ENCODE measurements around the gene EXD3.

The EXD3 gene

DNA sequence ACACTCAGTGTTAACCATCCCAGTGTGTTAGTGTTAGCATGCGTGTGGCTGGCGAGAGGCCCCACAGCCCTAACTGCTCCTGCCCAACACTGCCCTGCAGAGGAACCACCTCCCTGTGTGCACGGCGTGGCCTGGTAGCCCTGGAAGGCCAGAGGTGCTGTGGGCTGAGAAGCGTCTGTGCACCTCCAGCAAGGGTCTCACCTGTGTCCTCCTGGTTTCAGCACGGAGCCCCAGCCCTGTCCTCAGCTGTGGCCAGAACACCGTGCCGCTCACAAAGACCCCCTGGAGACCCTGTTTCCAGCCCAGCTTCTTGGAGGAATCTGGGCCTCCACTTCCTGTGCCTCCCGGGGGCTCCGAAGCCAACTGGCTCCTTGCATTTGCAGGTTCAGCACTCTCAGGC lies 64.8 kb downstream of the EXD3 start:
- no peak overlapping the region for H3K4me3 ChIP-seq (ENCODE audit: low read length)
- TF ChIP-seq, protein P1, sequence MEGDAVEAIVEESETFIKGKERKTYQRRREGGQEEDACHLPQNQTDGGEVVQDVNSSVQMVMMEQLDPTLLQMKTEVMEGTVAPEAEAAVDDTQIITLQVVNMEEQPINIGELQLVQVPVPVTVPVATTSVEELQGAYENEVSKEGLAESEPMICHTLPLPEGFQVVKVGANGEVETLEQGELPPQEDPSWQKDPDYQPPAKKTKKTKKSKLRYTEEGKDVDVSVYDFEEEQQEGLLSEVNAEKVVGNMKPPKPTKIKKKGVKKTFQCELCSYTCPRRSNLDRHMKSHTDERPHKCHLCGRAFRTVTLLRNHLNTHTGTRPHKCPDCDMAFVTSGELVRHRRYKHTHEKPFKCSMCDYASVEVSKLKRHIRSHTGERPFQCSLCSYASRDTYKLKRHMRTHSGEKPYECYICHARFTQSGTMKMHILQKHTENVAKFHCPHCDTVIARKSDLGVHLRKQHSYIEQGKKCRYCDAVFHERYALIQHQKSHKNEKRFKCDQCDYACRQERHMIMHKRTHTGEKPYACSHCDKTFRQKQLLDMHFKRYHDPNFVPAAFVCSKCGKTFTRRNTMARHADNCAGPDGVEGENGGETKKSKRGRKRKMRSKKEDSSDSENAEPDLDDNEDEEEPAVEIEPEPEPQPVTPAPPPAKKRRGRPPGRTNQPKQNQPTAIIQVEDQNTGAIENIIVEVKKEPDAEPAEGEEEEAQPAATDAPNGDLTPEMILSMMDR (conservative IDR thresholded peaks at IDR 0.05; ENCODE audit: low read length), result no peak
- no peak for DNase-seq (ENCODE audit: low read depth)

DNA sequence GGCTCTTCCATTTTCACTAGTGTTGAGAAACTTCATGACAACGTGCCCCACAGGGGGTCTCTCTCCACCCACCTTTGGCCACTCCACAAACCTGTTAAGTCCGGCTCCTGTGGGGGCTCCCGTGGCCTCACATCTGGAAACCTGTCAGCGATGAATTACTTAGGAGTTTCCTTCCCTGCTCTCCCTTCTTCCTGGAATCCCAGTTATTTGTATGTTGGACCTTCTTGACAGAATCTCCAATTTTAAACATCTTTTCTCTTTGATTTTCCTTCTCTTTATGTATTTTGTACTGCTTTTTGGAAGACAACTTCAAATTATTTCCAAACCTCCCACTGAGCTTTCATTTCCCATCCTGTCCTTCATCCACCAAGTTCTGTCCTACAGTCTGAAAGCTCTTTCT lies 65.8 kb downstream of the EXD3 start:
- no peak for DNase-seq (ENCODE audit: low read depth)
- TF ChIP-seq, protein P1 (conservative IDR thresholded peaks at IDR 0.05; ENCODE audit: low read length), result no peak

DNA sequence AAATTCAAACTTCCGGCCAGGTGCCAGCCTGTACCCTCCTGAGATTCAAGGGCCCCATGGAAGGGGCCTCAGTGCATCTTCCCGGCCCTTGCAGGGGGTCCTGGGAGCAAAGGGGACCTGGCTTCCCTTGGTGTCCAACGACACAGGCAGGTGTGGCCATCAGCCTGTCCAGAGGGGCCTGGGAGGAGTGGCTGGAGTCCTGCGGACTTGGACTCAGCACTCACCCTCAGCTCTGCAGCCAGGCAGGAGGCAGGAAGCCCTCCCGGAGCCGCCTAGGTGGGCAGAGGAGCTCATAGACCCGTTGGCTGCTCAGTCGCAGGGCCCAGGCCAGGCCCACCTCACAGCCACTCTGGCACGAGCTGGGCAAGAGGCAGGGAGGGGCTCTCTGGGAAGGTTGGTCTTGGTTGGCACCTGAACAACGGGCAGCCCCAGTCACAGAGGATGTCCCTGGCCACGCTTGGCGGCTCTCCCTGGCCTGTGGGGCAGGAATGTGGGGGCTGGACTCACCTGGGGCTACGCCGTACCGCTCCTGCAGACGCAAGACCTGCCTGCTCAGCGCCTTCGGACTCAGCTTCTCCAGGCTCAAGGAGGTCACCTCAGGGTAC lies 67.1 kb downstream of the EXD3 start:
- TF ChIP-seq, protein P1 (conservative IDR thresholded peaks at IDR 0.05; ENCODE audit: low read length), result no peak
- DNase-seq (ENCODE audit: low read depth), result no peak
- no peak overlapping the region for H3K4me3 ChIP-seq (ENCODE audit: low read length)

More for the DNA sequence above, 65.8 kb downstream of the EXD3 start:
- no peak overlapping the region for H3K4me3 ChIP-seq (ENCODE audit: low read length)

DNA sequence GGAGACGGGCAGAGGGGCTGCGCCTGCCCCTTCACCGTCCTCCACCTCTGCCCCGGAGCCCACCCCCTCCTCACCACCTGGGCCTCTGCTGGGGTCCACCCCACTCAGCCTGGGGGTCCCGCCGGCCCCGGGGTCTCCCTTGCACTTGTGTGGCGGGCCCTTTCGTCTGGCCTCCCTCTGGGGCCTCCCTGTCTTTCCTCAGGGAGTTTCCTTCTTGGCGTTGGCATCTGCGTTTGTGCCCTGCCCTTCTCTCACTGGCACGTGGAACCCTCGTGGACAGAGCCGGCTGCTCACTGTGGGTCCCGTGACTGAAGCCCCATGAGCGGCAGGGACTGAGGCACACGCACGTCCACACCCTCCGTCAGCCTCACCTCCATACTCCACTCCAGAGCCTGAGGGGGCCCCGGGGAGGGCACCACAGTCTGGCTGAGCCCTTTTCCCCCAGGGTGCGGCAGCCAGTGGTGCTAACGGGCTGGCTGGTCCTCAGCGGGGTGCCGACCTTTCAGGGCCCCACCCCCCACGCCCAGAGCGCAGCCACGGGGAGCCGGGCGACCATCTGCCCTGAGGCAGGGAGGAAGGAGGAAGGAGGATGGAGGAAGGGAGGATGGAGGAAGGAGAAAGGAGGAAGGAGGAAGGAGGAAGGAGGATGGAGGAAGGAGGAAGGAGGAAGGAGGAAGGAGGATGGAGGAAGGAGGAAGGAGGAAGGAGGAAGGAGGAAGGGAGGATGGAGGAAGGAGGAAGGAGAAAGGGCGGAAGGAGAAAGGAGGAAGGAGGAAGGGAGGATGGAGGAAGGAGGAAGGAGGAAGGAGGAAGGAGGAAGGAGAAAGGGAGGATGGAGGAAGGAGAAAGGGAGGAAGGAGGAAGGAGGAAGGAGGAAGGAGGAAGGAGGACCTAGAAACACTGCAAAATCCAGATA lies 67.9 kb downstream of the EXD3 start:
- no peak for DNase-seq (ENCODE audit: low read depth)
- TF ChIP-seq, protein P1 (conservative IDR thresholded peaks at IDR 0.05; ENCODE audit: low read length), result no peak
- no peak overlapping the region for H3K4me3 ChIP-seq (ENCODE audit: low read length)

DNA sequence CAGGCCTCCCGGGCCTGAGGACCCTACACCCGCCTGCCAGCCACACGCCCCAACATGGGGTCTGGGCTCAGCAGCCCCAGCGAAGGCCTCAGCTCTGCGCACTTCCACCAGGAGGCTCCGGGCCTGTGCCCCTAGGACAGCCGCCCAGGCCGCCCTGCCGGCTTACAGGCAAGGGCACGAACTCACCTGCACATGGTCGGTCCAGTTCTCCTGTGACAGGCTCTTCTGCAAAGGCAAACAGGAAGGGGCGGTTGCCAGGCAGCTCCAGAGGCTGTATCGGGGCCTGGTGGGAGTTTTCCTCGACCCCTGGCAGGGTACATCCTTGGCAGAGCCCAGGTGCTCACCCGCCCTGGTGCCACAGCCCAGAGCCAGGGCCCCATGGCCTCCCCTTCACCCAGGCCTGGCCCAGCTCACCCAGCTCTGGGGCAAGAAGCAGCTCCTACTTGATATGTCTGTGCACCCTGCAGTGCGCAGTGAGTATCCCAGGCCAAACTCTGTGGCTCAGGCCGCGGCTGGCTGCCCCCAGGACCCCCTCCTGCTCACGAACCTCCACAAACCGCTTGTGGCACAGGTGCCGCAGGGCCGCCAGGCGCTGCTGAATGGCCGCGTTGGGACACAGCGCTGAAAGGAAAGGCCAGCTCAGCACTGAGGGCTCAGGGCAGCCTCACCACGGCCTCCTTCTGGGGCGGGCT lies 68.7 kb downstream of the EXD3 start:
- H3K4me3 ChIP-seq (ENCODE audit: low read length), result no peak overlapping the region
- TF ChIP-seq, protein P1 (conservative IDR thresholded peaks at IDR 0.05; ENCODE audit: low read length), result no peak
- no peak for DNase-seq (ENCODE audit: low read depth)

DNA sequence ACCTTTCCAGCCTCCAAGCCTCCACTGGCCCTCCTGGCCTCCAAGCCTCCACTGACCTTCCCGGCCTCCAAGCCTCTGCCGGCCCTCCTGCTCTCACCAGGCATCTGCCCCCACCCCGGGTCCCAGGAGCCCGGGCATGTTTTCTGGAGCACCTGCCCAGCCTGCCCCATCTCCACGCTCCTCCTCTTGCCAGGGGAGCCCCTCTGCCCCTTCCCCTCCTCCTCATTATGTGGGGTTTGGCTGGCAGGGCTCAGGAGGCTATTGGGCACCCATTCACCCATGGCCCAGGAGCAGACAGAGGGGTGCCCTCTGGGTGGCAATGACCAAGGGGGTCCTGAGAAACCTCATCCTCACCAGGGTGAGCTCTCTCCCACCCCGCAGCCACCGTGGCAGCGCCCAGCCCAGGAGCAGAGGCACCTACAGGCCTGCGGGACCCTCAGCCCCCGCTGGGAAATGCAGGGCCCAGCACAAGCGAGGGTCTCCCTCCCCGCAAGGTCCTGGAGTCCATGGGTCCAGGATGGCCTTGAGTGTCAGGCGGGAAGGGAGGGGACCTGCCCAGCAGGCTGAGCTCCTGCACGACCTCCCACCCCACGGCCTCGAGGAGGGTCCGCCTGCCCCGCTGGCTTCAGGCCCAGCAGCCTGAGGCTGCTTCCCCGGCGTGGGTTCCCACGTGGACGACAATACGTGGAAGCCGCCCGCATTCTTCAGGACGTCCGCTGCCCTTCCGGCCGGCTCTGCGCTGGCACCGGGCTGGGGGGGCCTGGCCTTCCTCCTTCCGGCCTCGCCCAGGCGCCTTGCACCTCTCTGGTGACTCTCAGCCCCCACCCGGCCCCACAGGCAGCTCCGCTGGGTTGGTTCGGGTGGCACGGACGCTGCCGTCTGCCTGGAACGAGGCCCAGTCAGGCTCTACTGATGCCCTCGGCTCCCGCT lies 69.5 kb downstream of the EXD3 start:
- TF ChIP-seq, protein P1 (conservative IDR thresholded peaks at IDR 0.05; ENCODE audit: low read length), result no peak
- no peak for DNase-seq (ENCODE audit: low read depth)
- H3K4me3 ChIP-seq (ENCODE audit: low read length), result no peak overlapping the region

Data from AG10803 (cell line).